WTC11 (cell line): ENCODE data around the gene LDB2. TPM values are rescaled to one million over a fixed set of nuclear protein-coding genes. Genes with fewer than 3 reads are reported as not detected.

ENCODE experiments used
- ATAC-seq: fragments of 200-7000 bp; cut with Tn5 transposase; 2 replicates; pipeline ENCODE4 v1.10.0; 2021; ENCODE audit warnings: mild to moderate bottlenecking, moderate library complexity
- CTCF ChIA-PET: fragments of 300-600 bp; sonication (Branson Sonifier 250); formaldehyde crosslinking; loops from one replicate; lab custom pipeline; 2021; ENCODE audit warnings: antibody characterized with exemption; lab: Charles Lee
- POLR2A ChIA-PET: fragments of 350-600 bp; sonication (Branson Sonifier 250); formaldehyde crosslinking; loops from one replicate; lab custom pipeline; 2021; ENCODE audit warnings: antibody characterized with exemption; lab: Charles Lee
- DNase-seq: peaks from one replicate; pipeline ENCODE4 v3.0.0; 2021; ENCODE audit warnings: low spot score
- H3K27ac Mint-ChIP-seq: 2 replicates; pipeline ENCODE4 v1.8.0; 2021; ENCODE audit warnings: mixed read lengths
- H3K27me3 Mint-ChIP-seq: 2 replicates; pipeline ENCODE4 v1.8.0; 2021; ENCODE audit warnings: low read depth, mild to moderate bottlenecking, moderate library complexity, mixed read lengths
- H3K36me3 Mint-ChIP-seq: 2 replicates; pipeline ENCODE4 v1.8.0; 2021; ENCODE audit warnings: mixed read lengths
- H3K4me1 Mint-ChIP-seq: 2 replicates; pipeline ENCODE4 v1.8.0; 2022; ENCODE audit warnings: mixed read lengths
- H3K4me3 Mint-ChIP-seq: 2 replicates; pipeline ENCODE4 v1.8.0; 2021; ENCODE audit warnings: mild to moderate bottlenecking, moderate library complexity, mixed read lengths
- H3K9me3 Mint-ChIP-seq: 2 replicates; pipeline ENCODE4 v1.8.0; 2021; ENCODE audit warnings: mixed read lengths
- ATF1 ChIP-seq: sonication (generic); formaldehyde crosslinking; IDR thresholded peaks from 2 replicates; pipeline ENCODE4 v1.8.1; 2023; ENCODE audit warnings: mild to moderate bottlenecking, moderate library complexity, missing genetic modification reagents
- CBFB ChIP-seq: sonication (generic); formaldehyde crosslinking; IDR thresholded peaks from 2 replicates; pipeline ENCODE4 v1.8.1; 2022; ENCODE audit warnings: mild to moderate bottlenecking, low read depth, missing genetic modification reagents
- FOXJ3 ChIP-seq: sonication (generic); formaldehyde crosslinking; IDR thresholded peaks from 2 replicates; pipeline ENCODE4 v1.9.0; 2021; ENCODE audit warnings: missing genetic modification reagents, mild to moderate bottlenecking, borderline replicate concordance
- FOXK1 ChIP-seq: sonication (generic); formaldehyde crosslinking; IDR thresholded peaks from 2 replicates; pipeline ENCODE4 v1.8.0; 2022; ENCODE audit warnings: mild to moderate bottlenecking, moderate library complexity, missing genetic modification reagents
- IRF2 ChIP-seq: sonication (generic); formaldehyde crosslinking; IDR thresholded peaks from 2 replicates; pipeline ENCODE4 v1.8.0; 2022; ENCODE audit warnings: low read depth, missing genetic modification reagents, borderline replicate concordance
- MXD4 ChIP-seq: fragments of 250-450 bp; sonication (Bioruptor Pico); IDR thresholded peaks from 2 replicates; pipeline ENCODE4 v1.8.0; 2021; ENCODE audit warnings: mild to moderate bottlenecking, moderate library complexity, borderline replicate concordance
- SP1 ChIP-seq: sonication (generic); formaldehyde crosslinking; conservative IDR thresholded peaks from 2 replicates; pipeline ENCODE4 v1.8.1; 2022; ENCODE audit warnings: missing genetic modification reagents
- ZNF232 ChIP-seq: sonication (generic); formaldehyde crosslinking; IDR thresholded peaks from 2 replicates; pipeline ENCODE4 v1.8.0; 2022; ENCODE audit warnings: mild to moderate bottlenecking, missing genetic modification reagents
- ZNF423 ChIP-seq: fragments of 250-450 bp; sonication (Bioruptor Pico); IDR thresholded peaks from 2 replicates; pipeline ENCODE4 v2.1.2; 2022; ENCODE audit warnings: mild to moderate bottlenecking, moderate library complexity
- total RNA-seq: library from RNA; stranded (reverse); gene quantifications from 3 replicates; pipeline ENCODE4 v1.2.3, GENCODE V29; 2021
- TF ChIP-seq, protein P1 (sequence below): fragments of 200-600 bp; IDR thresholded peaks from 2 replicates; pipeline ENCODE4 v1.8.0; 2022; ENCODE audit warnings: antibody characterized with exemption
- TF ChIP-seq, protein P2 (sequence below): sonication (generic); formaldehyde crosslinking; IDR thresholded peaks from 2 replicates; pipeline ENCODE4 v1.8.1; 2022; ENCODE audit warnings: missing genetic modification reagents, borderline replicate concordance
- TF ChIP-seq, protein P3 (sequence below): sonication (generic); formaldehyde crosslinking; conservative IDR thresholded peaks from 2 replicates; pipeline ENCODE4 v1.8.1; 2023; ENCODE audit warnings: mild to moderate bottlenecking, low read depth, missing genetic modification reagents, moderate library complexity
- TF ChIP-seq, protein P4 (sequence below): sonication (generic); formaldehyde crosslinking; IDR thresholded peaks from 2 replicates; pipeline ENCODE4 v1.8.0; 2022; ENCODE audit warnings: missing genetic modification reagents
- TF ChIP-seq, protein P5 (sequence below): sonication (generic); formaldehyde crosslinking; IDR thresholded peaks from 2 replicates; pipeline ENCODE4 v1.8.1; 2023; ENCODE audit warnings: mild to moderate bottlenecking, missing genetic modification reagents, borderline replicate concordance
- TF ChIP-seq, protein P6 (sequence below): sonication (generic); formaldehyde crosslinking; IDR thresholded peaks from 2 replicates; pipeline ENCODE4 v1.8.0; 2023; ENCODE audit warnings: missing genetic modification reagents, mild to moderate bottlenecking, borderline replicate concordance
- TF ChIP-seq, protein P7 (sequence below): sonication (generic); formaldehyde crosslinking; conservative IDR thresholded peaks from 2 replicates; pipeline ENCODE4 v1.8.1; 2022; ENCODE audit warnings: mild to moderate bottlenecking, missing genetic modification reagents
- TF ChIP-seq, protein P8 (sequence below): sonication (generic); formaldehyde crosslinking; IDR thresholded peaks from 2 replicates; pipeline ENCODE4 v1.8.0; 2023; ENCODE audit warnings: missing genetic modification reagents

The LDB2 gene
- total RNA-seq, 1 experiment from 2014 or later = 62.4 TPM

DNA sequence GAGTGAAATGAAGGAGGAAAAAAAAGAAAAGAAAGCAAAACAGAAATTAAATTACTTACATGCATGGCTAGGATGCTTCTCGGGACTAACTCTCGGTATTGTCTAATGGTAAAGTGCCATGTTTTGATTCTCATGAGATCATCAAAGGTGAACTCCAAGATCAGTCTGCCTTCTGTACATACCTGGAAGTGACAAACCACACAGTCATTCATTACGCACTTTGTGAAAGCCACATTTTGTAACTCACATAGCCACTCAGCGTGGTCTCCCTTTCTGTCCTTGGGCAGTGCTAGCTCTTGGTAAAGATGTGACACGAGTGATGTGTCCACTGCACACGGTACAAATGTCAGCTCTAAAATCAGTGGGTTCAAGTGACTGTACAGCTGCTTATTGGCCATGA lies 309.8 kb downstream of the LDB2 start:
- no peak for ATAC-seq

More for the DNA sequence above, 309.8 kb downstream of the LDB2 start:
- ChIA-PET POLR2A (no interaction called here), CTCF (no interaction called here)
- no peaks in the 10 kb centered on the region; the same call in 1 of the 2 replicates for H3K27me3 Mint-ChIP-seq
- H3K27ac Mint-ChIP-seq = no peak overlapping the region; the same call in 1 of the 2 replicates
- TF ChIP-seq, protein P1, sequence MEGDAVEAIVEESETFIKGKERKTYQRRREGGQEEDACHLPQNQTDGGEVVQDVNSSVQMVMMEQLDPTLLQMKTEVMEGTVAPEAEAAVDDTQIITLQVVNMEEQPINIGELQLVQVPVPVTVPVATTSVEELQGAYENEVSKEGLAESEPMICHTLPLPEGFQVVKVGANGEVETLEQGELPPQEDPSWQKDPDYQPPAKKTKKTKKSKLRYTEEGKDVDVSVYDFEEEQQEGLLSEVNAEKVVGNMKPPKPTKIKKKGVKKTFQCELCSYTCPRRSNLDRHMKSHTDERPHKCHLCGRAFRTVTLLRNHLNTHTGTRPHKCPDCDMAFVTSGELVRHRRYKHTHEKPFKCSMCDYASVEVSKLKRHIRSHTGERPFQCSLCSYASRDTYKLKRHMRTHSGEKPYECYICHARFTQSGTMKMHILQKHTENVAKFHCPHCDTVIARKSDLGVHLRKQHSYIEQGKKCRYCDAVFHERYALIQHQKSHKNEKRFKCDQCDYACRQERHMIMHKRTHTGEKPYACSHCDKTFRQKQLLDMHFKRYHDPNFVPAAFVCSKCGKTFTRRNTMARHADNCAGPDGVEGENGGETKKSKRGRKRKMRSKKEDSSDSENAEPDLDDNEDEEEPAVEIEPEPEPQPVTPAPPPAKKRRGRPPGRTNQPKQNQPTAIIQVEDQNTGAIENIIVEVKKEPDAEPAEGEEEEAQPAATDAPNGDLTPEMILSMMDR = no peak
- TF ChIP-seq FOXK1 (CRISPR knock-in tag) (no peak), ATF1 (CRISPR knock-in tag) (no peak), CBFB (CRISPR knock-in tag) (no peak), ZNF232 (CRISPR knock-in tag) (no peak), MXD4 (CRISPR knock-in tag) (no peak), FOXJ3 (CRISPR knock-in tag) (no peak), IRF2 (CRISPR knock-in tag) (no peak), ZNF423 (CRISPR knock-in tag) (no peak), SP1 (CRISPR knock-in tag) (no peak)
- TF ChIP-seq, protein P2, sequence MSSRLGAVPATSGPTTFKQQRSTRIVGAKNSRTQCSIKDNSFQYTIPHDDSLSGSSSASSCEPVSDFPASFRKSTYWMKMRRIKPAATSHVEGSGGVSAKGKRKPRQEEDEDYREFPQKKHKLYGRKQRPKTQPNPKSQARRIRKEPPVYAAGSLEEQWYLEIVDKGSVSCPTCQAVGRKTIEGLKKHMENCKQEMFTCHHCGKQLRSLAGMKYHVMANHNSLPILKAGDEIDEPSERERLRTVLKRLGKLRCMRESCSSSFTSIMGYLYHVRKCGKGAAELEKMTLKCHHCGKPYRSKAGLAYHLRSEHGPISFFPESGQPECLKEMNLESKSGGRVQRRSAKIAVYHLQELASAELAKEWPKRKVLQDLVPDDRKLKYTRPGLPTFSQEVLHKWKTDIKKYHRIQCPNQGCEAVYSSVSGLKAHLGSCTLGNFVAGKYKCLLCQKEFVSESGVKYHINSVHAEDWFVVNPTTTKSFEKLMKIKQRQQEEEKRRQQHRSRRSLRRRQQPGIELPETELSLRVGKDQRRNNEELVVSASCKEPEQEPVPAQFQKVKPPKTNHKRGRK (CRISPR knock-in tag) = no peak
- TF ChIP-seq, protein P3, sequence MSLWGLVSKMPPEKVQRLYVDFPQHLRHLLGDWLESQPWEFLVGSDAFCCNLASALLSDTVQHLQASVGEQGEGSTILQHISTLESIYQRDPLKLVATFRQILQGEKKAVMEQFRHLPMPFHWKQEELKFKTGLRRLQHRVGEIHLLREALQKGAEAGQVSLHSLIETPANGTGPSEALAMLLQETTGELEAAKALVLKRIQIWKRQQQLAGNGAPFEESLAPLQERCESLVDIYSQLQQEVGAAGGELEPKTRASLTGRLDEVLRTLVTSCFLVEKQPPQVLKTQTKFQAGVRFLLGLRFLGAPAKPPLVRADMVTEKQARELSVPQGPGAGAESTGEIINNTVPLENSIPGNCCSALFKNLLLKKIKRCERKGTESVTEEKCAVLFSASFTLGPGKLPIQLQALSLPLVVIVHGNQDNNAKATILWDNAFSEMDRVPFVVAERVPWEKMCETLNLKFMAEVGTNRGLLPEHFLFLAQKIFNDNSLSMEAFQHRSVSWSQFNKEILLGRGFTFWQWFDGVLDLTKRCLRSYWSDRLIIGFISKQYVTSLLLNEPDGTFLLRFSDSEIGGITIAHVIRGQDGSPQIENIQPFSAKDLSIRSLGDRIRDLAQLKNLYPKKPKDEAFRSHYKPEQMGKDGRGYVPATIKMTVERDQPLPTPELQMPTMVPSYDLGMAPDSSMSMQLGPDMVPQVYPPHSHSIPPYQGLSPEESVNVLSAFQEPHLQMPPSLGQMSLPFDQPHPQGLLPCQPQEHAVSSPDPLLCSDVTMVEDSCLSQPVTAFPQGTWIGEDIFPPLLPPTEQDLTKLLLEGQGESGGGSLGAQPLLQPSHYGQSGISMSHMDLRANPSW (CRISPR knock-in tag) = no peak
- TF ChIP-seq, protein P4, sequence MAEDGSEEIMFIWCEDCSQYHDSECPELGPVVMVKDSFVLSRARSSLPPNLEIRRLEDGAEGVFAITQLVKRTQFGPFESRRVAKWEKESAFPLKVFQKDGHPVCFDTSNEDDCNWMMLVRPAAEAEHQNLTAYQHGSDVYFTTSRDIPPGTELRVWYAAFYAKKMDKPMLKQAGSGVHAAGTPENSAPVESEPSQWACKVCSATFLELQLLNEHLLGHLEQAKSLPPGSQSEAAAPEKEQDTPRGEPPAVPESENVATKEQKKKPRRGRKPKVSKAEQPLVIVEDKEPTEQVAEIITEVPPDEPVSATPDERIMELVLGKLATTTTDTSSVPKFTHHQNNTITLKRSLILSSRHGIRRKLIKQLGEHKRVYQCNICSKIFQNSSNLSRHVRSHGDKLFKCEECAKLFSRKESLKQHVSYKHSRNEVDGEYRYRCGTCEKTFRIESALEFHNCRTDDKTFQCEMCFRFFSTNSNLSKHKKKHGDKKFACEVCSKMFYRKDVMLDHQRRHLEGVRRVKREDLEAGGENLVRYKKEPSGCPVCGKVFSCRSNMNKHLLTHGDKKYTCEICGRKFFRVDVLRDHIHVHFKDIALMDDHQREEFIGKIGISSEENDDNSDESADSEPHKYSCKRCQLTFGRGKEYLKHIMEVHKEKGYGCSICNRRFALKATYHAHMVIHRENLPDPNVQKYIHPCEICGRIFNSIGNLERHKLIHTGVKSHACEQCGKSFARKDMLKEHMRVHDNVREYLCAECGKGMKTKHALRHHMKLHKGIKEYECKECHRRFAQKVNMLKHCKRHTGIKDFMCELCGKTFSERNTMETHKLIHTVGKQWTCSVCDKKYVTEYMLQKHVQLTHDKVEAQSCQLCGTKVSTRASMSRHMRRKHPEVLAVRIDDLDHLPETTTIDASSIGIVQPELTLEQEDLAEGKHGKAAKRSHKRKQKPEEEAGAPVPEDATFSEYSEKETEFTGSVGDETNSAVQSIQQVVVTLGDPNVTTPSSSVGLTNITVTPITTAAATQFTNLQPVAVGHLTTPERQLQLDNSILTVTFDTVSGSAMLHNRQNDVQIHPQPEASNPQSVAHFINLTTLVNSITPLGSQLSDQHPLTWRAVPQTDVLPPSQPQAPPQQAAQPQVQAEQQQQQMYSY = no peak
- TF ChIP-seq, protein P5, sequence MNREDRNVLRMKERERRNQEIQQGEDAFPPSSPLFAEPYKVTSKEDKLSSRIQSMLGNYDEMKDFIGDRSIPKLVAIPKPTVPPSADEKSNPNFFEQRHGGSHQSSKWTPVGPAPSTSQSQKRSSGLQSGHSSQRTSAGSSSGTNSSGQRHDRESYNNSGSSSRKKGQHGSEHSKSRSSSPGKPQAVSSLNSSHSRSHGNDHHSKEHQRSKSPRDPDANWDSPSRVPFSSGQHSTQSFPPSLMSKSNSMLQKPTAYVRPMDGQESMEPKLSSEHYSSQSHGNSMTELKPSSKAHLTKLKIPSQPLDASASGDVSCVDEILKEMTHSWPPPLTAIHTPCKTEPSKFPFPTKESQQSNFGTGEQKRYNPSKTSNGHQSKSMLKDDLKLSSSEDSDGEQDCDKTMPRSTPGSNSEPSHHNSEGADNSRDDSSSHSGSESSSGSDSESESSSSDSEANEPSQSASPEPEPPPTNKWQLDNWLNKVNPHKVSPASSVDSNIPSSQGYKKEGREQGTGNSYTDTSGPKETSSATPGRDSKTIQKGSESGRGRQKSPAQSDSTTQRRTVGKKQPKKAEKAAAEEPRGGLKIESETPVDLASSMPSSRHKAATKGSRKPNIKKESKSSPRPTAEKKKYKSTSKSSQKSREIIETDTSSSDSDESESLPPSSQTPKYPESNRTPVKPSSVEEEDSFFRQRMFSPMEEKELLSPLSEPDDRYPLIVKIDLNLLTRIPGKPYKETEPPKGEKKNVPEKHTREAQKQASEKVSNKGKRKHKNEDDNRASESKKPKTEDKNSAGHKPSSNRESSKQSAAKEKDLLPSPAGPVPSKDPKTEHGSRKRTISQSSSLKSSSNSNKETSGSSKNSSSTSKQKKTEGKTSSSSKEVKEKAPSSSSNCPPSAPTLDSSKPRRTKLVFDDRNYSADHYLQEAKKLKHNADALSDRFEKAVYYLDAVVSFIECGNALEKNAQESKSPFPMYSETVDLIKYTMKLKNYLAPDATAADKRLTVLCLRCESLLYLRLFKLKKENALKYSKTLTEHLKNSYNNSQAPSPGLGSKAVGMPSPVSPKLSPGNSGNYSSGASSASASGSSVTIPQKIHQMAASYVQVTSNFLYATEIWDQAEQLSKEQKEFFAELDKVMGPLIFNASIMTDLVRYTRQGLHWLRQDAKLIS (CRISPR knock-in tag) = no peak
- TF ChIP-seq, protein P6, sequence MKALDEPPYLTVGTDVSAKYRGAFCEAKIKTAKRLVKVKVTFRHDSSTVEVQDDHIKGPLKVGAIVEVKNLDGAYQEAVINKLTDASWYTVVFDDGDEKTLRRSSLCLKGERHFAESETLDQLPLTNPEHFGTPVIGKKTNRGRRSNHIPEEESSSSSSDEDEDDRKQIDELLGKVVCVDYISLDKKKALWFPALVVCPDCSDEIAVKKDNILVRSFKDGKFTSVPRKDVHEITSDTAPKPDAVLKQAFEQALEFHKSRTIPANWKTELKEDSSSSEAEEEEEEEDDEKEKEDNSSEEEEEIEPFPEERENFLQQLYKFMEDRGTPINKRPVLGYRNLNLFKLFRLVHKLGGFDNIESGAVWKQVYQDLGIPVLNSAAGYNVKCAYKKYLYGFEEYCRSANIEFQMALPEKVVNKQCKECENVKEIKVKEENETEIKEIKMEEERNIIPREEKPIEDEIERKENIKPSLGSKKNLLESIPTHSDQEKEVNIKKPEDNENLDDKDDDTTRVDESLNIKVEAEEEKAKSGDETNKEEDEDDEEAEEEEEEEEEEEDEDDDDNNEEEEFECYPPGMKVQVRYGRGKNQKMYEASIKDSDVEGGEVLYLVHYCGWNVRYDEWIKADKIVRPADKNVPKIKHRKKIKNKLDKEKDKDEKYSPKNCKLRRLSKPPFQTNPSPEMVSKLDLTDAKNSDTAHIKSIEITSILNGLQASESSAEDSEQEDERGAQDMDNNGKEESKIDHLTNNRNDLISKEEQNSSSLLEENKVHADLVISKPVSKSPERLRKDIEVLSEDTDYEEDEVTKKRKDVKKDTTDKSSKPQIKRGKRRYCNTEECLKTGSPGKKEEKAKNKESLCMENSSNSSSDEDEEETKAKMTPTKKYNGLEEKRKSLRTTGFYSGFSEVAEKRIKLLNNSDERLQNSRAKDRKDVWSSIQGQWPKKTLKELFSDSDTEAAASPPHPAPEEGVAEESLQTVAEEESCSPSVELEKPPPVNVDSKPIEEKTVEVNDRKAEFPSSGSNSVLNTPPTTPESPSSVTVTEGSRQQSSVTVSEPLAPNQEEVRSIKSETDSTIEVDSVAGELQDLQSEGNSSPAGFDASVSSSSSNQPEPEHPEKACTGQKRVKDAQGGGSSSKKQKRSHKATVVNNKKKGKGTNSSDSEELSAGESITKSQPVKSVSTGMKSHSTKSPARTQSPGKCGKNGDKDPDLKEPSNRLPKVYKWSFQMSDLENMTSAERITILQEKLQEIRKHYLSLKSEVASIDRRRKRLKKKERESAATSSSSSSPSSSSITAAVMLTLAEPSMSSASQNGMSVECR (CRISPR knock-in tag) = no peak
- TF ChIP-seq, protein P7, sequence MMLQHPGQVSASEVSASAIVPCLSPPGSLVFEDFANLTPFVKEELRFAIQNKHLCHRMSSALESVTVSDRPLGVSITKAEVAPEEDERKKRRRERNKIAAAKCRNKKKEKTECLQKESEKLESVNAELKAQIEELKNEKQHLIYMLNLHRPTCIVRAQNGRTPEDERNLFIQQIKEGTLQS = no peak
- TF ChIP-seq, protein P8, sequence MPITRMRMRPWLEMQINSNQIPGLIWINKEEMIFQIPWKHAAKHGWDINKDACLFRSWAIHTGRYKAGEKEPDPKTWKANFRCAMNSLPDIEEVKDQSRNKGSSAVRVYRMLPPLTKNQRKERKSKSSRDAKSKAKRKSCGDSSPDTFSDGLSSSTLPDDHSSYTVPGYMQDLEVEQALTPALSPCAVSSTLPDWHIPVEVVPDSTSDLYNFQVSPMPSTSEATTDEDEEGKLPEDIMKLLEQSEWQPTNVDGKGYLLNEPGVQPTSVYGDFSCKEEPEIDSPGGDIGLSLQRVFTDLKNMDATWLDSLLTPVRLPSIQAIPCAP (CRISPR knock-in tag) = no peak
- no peak overlapping the region for H3K4me3 Mint-ChIP-seq
- H3K4me1 Mint-ChIP-seq = peaks cover 14% of the 10 kb centered on the region
- H3K9me3 Mint-ChIP-seq = no peaks in the 10 kb centered on the region
- DNase-seq = no peak
- peaks cover 17% of the 10 kb centered on the region for H3K36me3 Mint-ChIP-seq
